B cell (primary cell): ENCODE data around the gene SPEM2.

Experiments used
- EZH2 ChIP-seq: IDR thresholded peaks from 2 replicates; pipeline ENCODE4 v1.6.1; 2012; ENCODE audit warnings: borderline replicate concordance, low read depth, mild to moderate bottlenecking, moderate library complexity, low read length; ENCODE audit not compliant: insufficient read depth, poor library complexity, severe bottlenecking
- TF ChIP-seq, protein P1 (sequence below): fragments of 200-600 bp; IDR thresholded peaks from one replicate; pipeline ENCODE4 v1.8.0; 2022; ENCODE audit warnings: antibody characterized with exemption, mild to moderate bottlenecking

DNA sequence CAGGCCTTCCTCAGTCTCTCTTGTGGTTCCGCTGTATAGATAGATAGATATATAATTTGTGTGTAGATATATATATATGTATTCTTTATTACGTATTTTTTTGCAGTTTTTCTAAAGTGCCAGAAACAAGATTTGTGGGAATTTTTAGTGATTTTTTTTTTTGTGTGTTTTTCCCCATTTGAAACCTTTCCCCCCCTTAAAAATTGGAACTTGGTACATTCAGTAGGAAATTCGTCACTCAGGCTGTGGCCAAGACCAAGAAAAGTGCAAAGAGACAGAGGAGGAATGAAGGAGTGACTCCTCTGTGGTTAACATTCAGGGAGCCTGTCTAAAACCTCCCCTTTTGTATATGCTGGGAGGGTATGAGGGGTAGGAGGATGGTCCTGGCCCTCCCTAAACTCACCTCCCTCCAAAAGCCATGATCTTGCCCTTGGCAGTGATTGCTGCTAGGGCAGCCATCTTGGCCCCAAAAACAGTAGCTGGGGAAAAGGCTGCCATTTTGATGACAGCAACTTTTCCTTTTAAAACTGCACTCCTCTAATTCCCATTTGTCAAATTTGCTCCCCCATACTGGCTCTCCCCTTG is 34.6 kb downstream of the SPEM2 start:
- TF ChIP-seq, protein P1, sequence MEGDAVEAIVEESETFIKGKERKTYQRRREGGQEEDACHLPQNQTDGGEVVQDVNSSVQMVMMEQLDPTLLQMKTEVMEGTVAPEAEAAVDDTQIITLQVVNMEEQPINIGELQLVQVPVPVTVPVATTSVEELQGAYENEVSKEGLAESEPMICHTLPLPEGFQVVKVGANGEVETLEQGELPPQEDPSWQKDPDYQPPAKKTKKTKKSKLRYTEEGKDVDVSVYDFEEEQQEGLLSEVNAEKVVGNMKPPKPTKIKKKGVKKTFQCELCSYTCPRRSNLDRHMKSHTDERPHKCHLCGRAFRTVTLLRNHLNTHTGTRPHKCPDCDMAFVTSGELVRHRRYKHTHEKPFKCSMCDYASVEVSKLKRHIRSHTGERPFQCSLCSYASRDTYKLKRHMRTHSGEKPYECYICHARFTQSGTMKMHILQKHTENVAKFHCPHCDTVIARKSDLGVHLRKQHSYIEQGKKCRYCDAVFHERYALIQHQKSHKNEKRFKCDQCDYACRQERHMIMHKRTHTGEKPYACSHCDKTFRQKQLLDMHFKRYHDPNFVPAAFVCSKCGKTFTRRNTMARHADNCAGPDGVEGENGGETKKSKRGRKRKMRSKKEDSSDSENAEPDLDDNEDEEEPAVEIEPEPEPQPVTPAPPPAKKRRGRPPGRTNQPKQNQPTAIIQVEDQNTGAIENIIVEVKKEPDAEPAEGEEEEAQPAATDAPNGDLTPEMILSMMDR: no peak
- no peak for TF ChIP-seq EZH2
